Testis (tissue), 3 donors: ENCODE data around the gene TBC1D2. TPM values are rescaled to one million over a fixed set of nuclear protein-coding genes. Genes with fewer than 3 reads are reported as not detected.

Source experiments
- DNase-seq: peaks from one replicate; pipeline ENCODE4 v3.0.0-alpha.2; 2019
- H3K27ac ChIP-seq, 2 donors: fragments of 200-600 bp; sonication (generic); one replicate each; pipeline ENCODE4 v1.5.1; 2019
- H3K27me3 ChIP-seq: fragments of 200-600 bp; sonication (generic); one replicate; pipeline ENCODE4 v1.5.1; 2019
- H3K36me3 ChIP-seq: fragments of 200-600 bp; sonication (generic); one replicate; pipeline ENCODE4 v1.5.1; 2017; ENCODE audit warnings: low read depth; ENCODE audit errors: missing control alignments
- H3K4me1 ChIP-seq: fragments of 200-600 bp; sonication (generic); one replicate; pipeline ENCODE4 v1.5.1; 2019
- H3K4me3 ChIP-seq, 2 donors: fragments of 200-600 bp; sonication (generic); one replicate each; pipeline ENCODE4 v1.5.1; 2017 to 2019
- H3K9me3 ChIP-seq: fragments of 200-600 bp; sonication (generic); one replicate; pipeline ENCODE4 v1.5.1; 2017
- POLR2A ChIP-seq: fragments of 450-650 bp; IDR thresholded peaks from one replicate; pipeline ENCODE4 v1.6.1; 2017; ENCODE audit warnings: antibody characterized with exemption, mild to moderate bottlenecking, moderate library complexity
- WGBS, 2 donors: methylation state at CpG; one replicate each; pipeline ENCODE4 v1.1.5; 2018; 5-methylcytosine and 5-hydroxymethylcytosine counted together
- intact Hi-C: fragments of 100-400 bp; cut with DNase I; formaldehyde crosslinking; loops from one replicate; pipeline ENCODE4 v1.15.1; 2023; ENCODE audit warnings: low total_unique reads
- polyA plus RNA-seq: library from polyadenylated mRNA; stranded (reverse); fragments of 350-450 nt; fragmentation: Illumina TruSeq; extraction: RNeasy Lipid Tissue Mini Kit (QIAGEN cat#74804); gene quantifications from one replicate; pipeline ENCODE4 v1.2.3, GENCODE V29; 2014; ENCODE audit warnings: low read depth, low replicate concordance; ENCODE audit not compliant: insufficient read depth
- total RNA-seq, 2 donors: library from RNA; depleted of rRNA; stranded (reverse); fragments of >200 nt; gene quantifications; one replicate each; pipeline ENCODE4 v1.2.3, GENCODE V29; 2016
- TF ChIP-seq, protein P1 (sequence below), 3 experiments: fragments of 450-650 bp in 2 of 3; fragments of 200-600 bp in 1 of 3; sonication (generic) in 1 of 3; IDR thresholded peaks; one replicate each; pipeline ENCODE4 v1.5.1; 2016 to 2019; ENCODE audit warnings: antibody characterized with exemption in 3 of 3, mild to moderate bottlenecking in 2 of 3, moderate library complexity in 1 of 3

Gene TBC1D2
- total and polyA plus RNA-seq, 3 donors from 2014 or later, result 5.1 to 9.2 (median 8.5) TPM

GRCh38 chr9:98207606-98208005 lies 47.8 kb downstream of the TBC1D2 start:
- 71 to 85% methylated on average over 4 of the region's 4 CpGs for whole genome bisulfite sequencing, 2 donors
- intact Hi-C loops, result no loop called here
- no peaks in the 10 kb centered on the region for H3K36me3 ChIP-seq

DNA sequence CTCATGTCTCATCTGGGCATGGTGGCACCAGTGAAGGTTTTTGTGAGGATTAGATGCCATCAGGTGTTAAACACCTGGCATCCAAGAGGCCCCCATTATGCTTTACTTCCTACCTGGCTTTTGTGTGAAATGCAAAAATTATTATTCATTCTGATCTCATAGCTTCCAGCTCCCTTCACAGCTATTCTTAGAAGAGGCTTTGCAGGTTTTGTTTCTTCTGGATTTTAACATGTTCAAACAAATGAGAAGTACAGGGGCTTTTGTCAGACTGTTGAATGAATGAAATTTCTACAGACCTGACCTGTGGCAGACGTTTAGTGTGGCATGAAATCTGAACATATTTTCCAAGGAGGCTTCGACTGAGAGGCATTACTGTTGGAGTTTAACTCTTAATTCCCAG lies 48.7 kb downstream of the TBC1D2 start:
- no peak overlapping the region for H3K4me3 ChIP-seq
- DNase-seq, result no peak
- peaks cover 3% of the 10 kb centered on the region for H3K4me1 ChIP-seq
- WGBS, 2 donors, result 32 to 39% methylated on average over 2 of the region's 2 CpGs
- intact Hi-C loops, result no loop called here
- H3K27ac ChIP-seq, result no peak overlapping the region
- TF ChIP-seq POLR2A, result no peak
- TF ChIP-seq, protein P1, sequence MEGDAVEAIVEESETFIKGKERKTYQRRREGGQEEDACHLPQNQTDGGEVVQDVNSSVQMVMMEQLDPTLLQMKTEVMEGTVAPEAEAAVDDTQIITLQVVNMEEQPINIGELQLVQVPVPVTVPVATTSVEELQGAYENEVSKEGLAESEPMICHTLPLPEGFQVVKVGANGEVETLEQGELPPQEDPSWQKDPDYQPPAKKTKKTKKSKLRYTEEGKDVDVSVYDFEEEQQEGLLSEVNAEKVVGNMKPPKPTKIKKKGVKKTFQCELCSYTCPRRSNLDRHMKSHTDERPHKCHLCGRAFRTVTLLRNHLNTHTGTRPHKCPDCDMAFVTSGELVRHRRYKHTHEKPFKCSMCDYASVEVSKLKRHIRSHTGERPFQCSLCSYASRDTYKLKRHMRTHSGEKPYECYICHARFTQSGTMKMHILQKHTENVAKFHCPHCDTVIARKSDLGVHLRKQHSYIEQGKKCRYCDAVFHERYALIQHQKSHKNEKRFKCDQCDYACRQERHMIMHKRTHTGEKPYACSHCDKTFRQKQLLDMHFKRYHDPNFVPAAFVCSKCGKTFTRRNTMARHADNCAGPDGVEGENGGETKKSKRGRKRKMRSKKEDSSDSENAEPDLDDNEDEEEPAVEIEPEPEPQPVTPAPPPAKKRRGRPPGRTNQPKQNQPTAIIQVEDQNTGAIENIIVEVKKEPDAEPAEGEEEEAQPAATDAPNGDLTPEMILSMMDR (IDR thresholded peaks at IDR 0.05), result no peak
- no peaks in the 10 kb centered on the region for H3K27me3 ChIP-seq
- H3K36me3 ChIP-seq, result no peaks in the 10 kb centered on the region
- no peaks in the 10 kb centered on the region for H3K9me3 ChIP-seq

More at GRCh38 chr9:98207606-98208005, 47.8 kb downstream of the TBC1D2 start:
- TF ChIP-seq, protein P1 (IDR thresholded peaks at IDR 0.05), result no peak
- no peak for TF ChIP-seq POLR2A
- Histone ChIP-seq H3K4me1 (peaks cover 3% of the 10 kb centered on the region), H3K27me3 (no peaks in the 10 kb centered on the region), H3K27ac (no peak overlapping the region), H3K9me3 (no peaks in the 10 kb centered on the region), H3K4me3 (no peak overlapping the region)
- no peak for DNase-seq

DNA sequence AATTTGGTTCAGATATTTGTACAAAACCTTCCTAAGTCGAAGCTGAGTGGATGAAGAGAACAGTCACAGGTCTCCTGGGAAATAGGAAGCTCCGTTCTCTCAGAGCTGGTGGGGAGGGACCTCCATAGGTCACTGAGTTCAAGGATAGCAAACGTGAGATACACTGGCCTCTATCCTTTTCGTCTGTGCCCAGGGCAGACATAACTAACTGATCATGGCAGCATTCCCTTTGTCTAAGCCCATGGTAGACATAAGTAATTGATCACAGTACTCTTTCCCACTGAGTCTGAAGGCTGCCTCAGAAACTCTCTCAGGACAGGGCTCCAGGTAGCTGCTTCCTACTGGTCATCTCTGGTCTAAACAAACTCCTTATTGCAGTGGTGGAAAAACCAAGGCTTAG lies 50.8 kb downstream of the TBC1D2 start:
- Histone ChIP-seq H3K9me3 (no peaks in the 10 kb centered on the region), H3K4me3 (no peak overlapping the region), H3K27me3 (no peaks in the 10 kb centered on the region), H3K4me1 (peaks cover 3% of the 10 kb centered on the region), H3K36me3 (no peaks in the 10 kb centered on the region), H3K27ac (no peak overlapping the region)
- no peak for DNase-seq
- intact Hi-C loops, result no loop called here
- TF ChIP-seq, protein P1 (IDR thresholded peaks at IDR 0.05), result no peak
- no peak for TF ChIP-seq POLR2A
- 40 to 41% methylated on average over 4 of the region's 4 CpGs for WGBS, 2 donors

DNA sequence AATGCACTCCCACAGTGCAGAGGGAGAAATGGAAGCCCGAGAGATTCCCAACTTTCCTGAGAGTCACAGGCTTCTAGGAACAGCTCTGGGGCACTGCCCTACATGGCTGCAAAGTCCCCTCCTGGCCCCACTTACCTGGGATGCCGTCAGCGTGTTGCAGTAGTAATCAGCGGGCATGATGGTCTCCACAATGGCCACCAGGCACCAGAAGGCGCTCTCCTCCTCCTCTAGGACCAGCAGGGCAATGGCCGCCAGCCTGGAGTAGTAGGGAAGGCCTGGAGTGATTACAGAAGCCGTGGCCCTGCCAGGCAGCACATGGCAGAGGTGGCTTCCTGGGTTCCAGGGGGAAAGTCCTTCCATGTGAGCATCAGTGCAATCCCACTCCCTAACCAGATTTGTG lies 52.3 kb downstream of the TBC1D2 start:
- no peak overlapping the region for H3K4me3 ChIP-seq
- H3K9me3 ChIP-seq, result no peaks in the 10 kb centered on the region
- no peak for DNase-seq
- H3K27ac ChIP-seq, result no peak overlapping the region
- intact Hi-C loops, result no loop called here
- no peaks in the 10 kb centered on the region for H3K36me3 ChIP-seq
- H3K4me1 ChIP-seq, result peaks cover 3% of the 10 kb centered on the region
- TF ChIP-seq, protein P1 (IDR thresholded peaks at IDR 0.05), result no peak
- no peak for TF ChIP-seq POLR2A
- WGBS, 2 donors, result 85 to 88% methylated on average over 5 to 7 of the region's 7 CpGs
- H3K27me3 ChIP-seq, result no peaks in the 10 kb centered on the region

DNA sequence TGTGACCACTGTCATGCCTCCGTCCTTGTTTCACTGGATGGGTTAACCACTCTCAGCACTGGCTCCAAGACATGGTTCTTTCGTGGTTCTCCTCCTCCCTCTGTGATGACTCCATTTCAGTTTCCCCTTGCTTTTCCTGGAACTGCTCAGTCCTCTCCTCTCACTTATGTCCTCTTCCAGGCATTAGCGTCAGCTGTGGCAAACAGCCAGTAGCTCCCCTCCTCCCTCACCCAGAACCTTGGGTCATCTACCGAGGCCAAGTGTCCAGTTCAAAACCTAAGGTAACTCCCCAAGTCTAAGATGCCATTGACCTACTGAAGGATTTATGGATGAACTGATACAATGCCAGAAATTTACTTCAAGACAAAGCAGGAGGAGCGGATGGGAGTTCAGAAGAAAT lies 53.2 kb downstream of the TBC1D2 start:
- TF ChIP-seq, protein P1 (IDR thresholded peaks at IDR 0.05), result no peak
- no peak for TF ChIP-seq POLR2A
- no peak for DNase-seq
- H3K4me1 ChIP-seq, result peaks cover 3% of the 10 kb centered on the region
- no peaks in the 10 kb centered on the region for H3K27me3 ChIP-seq
- 73 to 84% methylated on average over 5 of the region's 5 CpGs for WGBS, 2 donors
- H3K9me3 ChIP-seq, result no peaks in the 10 kb centered on the region
- H3K4me3 ChIP-seq, result no peak overlapping the region
- no peak overlapping the region for H3K27ac ChIP-seq
- intact Hi-C loops, result no loop called here
- no peaks in the 10 kb centered on the region for H3K36me3 ChIP-seq
